SU-DHL-6 (cell line): ENCODE results near the gene ACSS1.

Experiments used
- H2AFZ ChIP-seq: fragments of 200-600 bp; sonication (generic); 2 replicates; pipeline ENCODE4 v1.6.1; 2014; ENCODE audit warnings: low read depth, mild to moderate bottlenecking, moderate library complexity, mixed read lengths, antibody characterized with exemption, low read length; ENCODE audit not compliant: severe bottlenecking
- H3F3A ChIP-seq: fragments of 200-600 bp; shearing (Covaris generic); 2 replicates; pipeline ENCODE4 v1.6.0; 2016; ENCODE audit warnings: antibody characterized with exemption, mild to moderate bottlenecking; ENCODE audit not compliant: insufficient read depth
- H3K27ac ChIP-seq: fragments of 200-600 bp; sonication (generic); 2 replicates; pipeline ENCODE4 v1.5.1; 2016; ENCODE audit warnings: low read depth, mild to moderate bottlenecking, low read length, moderate library complexity, mixed read lengths
- H3K27me3 ChIP-seq: fragments of 200-600 bp; sonication (generic), shearing (Covaris generic); 2 replicates; pipeline ENCODE4 v1.6.0; 2014; ENCODE audit warnings: mild to moderate bottlenecking, low read length
- H3K36me3 ChIP-seq: fragments of 200-600 bp; sonication (generic); 2 replicates; pipeline ENCODE4 v1.6.1; 2014; ENCODE audit warnings: mild to moderate bottlenecking, low read length, mixed read lengths
- H3K4me2 ChIP-seq: fragments of 300-600, 200-600 bp; shearing (Covaris generic), sonication (generic); 2 replicates; pipeline ENCODE4 v1.6.0; 2014; ENCODE audit warnings: low read length, low read depth, mild to moderate bottlenecking; ENCODE audit not compliant: poor library complexity, severe bottlenecking
- H3K4me3 ChIP-seq: fragments of 200-600 bp; sonication (generic); 2 replicates; pipeline ENCODE4 v1.5.1; 2014; ENCODE audit warnings: antibody characterized with exemption, low read length, mild to moderate bottlenecking, mixed read lengths; ENCODE audit not compliant: insufficient read depth, poor library complexity, severe bottlenecking
- H3K79me2 ChIP-seq: fragments of 200-600 bp; sonication (generic); 2 replicates; pipeline ENCODE4 v1.6.1; 2014; ENCODE audit warnings: mild to moderate bottlenecking, low read length, moderate library complexity; ENCODE audit not compliant: insufficient read depth
- H3K9ac ChIP-seq: fragments of 200-600 bp; sonication (generic); 2 replicates; pipeline ENCODE4 v1.7.0; 2014; ENCODE audit warnings: mild to moderate bottlenecking, low read length
- H3K9me2 ChIP-seq: fragments of 200-600 bp; sonication (generic); replicated peaks from 2 replicates; pipeline ENCODE4 v1.6.1; 2014; ENCODE audit warnings: low read length; ENCODE audit not compliant: insufficient read depth
- H3K9me3 ChIP-seq: fragments of 200-600 bp; sonication (generic); 2 replicates; pipeline ENCODE4 v1.6.1; 2014; ENCODE audit warnings: low read length, mixed read lengths; ENCODE audit not compliant: insufficient read depth
- H4K20me1 ChIP-seq: fragments of 200-600 bp; sonication (generic); 2 replicates; pipeline ENCODE4 v1.6.1; 2014; ENCODE audit warnings: low read depth, mild to moderate bottlenecking, antibody characterized with exemption, low read length, moderate library complexity, mixed read lengths
- EZH2phosphoT487 ChIP-seq: fragments of 200-600 bp; sonication (generic), shearing (Covaris generic); conservative IDR thresholded peaks from 2 replicates; pipeline ENCODE4 v1.6.1; 2018; ENCODE audit warnings: mild to moderate bottlenecking, antibody characterized with exemption, low read length, moderate library complexity, mixed read lengths
- TF ChIP-seq, protein P1 (sequence below): fragments of 200-600 bp; sonication (generic); IDR thresholded peaks from one replicate; pipeline ENCODE4 v1.5.1; 2017; ENCODE audit warnings: antibody characterized with exemption, mild to moderate bottlenecking, low read length, moderate library complexity; ENCODE audit not compliant: insufficient read depth, poor library complexity, severe bottlenecking

Gene ACSS1

DNA sequence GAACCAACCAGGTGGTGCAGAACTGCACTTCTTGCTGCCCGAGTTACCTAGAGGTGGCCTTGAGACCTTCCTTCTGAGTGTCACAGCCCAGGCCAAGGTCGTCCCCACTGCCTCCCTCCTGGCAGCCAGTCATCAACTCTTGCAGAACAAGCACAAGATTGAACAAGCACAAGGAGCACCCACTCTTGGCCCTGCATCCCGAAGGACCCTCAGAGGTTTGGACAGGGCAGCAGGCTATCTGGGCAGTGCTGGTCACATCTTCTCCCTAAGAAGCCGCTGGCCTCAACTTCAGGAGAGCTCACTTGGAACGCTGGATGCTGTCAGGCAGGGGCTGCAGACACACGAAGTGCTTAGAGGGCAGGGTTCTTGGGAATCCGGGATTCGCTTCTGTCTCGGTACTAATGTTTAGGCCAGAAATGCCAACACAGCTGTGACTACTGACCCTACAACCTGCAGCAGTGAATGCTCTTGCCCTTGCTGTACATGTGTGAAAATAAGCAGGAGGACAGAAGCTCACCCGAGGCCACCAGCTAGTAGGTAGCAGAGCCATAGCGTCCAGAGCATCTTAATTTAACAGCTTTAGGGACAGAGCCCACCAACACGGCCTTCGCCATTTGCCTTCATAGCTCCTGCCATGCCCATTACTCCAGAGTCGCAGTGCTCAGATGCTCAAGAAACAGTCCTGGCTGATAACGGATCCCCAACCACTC lies 4.0 kb upstream of the ACSS1 start:
- Histone ChIP-seq H3K79me2 (no peaks in the 10 kb centered on the region), H3K9me2 (no peaks in the 10 kb centered on the region), H4K20me1 (no peaks in the 10 kb centered on the region), H3K9ac (no peak overlapping the region), H3K9me3 (no peaks in the 10 kb centered on the region), H3F3A (no peaks in the 10 kb centered on the region), H2AFZ (no peak overlapping the region), H3K4me2 (no peak overlapping the region), H3K27me3 (no peaks in the 10 kb centered on the region), H3K27ac (no peak overlapping the region), H3K4me3 (no peak overlapping the region), H3K36me3 (no peaks in the 10 kb centered on the region)
- no peak for TF ChIP-seq EZH2phosphoT487

DNA sequence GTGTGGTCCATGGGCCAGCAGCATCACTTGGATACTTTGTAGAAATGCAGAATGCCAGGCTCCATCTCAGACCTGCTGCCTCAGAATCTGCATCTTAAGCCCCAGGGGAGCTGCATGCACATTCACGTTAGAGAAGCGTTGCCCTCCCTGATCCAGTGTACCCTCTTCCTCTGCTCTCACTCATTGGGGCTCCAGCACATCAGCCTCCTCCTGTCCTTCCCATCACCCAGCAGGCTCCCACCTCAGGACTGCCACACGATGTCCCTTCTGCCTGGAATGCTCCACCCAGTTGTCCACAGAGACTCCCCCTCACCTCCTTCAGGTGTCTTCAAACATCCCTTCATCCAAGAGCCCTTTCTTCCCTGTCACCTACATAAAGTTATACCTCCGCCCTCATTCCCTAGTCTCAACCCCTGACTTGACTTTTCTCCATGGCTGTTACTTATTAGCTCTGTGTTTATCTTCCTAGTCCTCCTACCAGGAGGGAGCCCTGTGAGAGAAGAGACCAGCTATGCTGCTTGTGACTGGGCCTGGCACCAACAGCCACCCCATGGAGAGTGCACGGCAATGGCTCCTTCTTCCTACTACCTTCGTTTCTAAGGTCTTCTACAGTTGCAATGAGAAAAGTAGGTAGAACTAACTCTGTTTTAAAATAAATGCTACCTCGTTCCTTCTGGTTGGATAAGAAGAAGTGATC lies 3.3 kb upstream of the ACSS1 start:
- H3K27me3 ChIP-seq = no peaks in the 10 kb centered on the region; the same call in 1 of the 2 replicates
- no peaks in the 10 kb centered on the region for H3K36me3 ChIP-seq
- H2AFZ ChIP-seq = no peak overlapping the region
- no peaks in the 10 kb centered on the region for H3K79me2 ChIP-seq
- H3K9me2 ChIP-seq = no peaks in the 10 kb centered on the region
- no peaks in the 10 kb centered on the region for H3F3A ChIP-seq
- no peaks in the 10 kb centered on the region for H3K9me3 ChIP-seq
- H3K4me3 ChIP-seq = no peak overlapping the region
- no peak overlapping the region for H3K27ac ChIP-seq
- H3K9ac ChIP-seq = no peak overlapping the region
- no peak for TF ChIP-seq EZH2phosphoT487
- TF ChIP-seq, protein P1, sequence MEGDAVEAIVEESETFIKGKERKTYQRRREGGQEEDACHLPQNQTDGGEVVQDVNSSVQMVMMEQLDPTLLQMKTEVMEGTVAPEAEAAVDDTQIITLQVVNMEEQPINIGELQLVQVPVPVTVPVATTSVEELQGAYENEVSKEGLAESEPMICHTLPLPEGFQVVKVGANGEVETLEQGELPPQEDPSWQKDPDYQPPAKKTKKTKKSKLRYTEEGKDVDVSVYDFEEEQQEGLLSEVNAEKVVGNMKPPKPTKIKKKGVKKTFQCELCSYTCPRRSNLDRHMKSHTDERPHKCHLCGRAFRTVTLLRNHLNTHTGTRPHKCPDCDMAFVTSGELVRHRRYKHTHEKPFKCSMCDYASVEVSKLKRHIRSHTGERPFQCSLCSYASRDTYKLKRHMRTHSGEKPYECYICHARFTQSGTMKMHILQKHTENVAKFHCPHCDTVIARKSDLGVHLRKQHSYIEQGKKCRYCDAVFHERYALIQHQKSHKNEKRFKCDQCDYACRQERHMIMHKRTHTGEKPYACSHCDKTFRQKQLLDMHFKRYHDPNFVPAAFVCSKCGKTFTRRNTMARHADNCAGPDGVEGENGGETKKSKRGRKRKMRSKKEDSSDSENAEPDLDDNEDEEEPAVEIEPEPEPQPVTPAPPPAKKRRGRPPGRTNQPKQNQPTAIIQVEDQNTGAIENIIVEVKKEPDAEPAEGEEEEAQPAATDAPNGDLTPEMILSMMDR = no peak
- H4K20me1 ChIP-seq = no peaks in the 10 kb centered on the region
- no peak overlapping the region for H3K4me2 ChIP-seq

DNA sequence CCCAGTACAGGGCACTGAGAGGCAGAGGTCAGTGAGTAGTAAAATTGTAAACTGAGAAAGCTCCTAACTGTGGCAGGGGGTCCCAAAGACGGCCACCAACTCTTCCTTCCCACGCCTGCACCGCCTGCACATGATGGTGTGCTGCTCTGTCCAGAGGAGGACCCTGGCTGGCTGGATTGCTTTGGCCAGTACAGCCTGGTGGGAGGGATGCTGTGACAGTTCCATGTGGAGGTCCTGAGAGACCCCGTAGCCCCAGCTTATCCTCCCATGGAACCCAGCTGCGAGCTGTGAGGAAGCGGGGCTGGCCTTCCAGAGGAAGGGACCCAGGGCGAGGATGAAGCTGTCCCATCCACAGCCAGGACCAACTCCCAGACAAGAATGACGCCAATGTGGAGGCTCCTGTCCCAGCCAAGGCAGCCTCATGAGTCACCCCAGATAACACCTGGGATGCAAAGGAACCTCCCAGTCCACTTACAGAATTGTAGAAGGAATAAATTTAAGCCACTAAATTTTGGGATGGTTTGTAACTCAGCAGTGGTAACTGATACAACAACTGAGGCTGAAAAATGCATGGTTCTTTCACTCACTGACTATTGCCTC lies 2.0 kb upstream of the ACSS1 start:
- no peaks in the 10 kb centered on the region; the same call in 1 of the 2 replicates for H3K27me3 ChIP-seq
- H3K4me3 ChIP-seq = no peak overlapping the region
- TF ChIP-seq, protein P1 = no peak
- TF ChIP-seq EZH2phosphoT487 = no peak
- H3K9me3 ChIP-seq = no peaks in the 10 kb centered on the region
- no peaks in the 10 kb centered on the region for H3K36me3 ChIP-seq
- H3K27ac ChIP-seq = no peak overlapping the region
- H3K4me2 ChIP-seq = no peak overlapping the region
- H3K9ac ChIP-seq = no peak overlapping the region
- no peaks in the 10 kb centered on the region for H3K9me2 ChIP-seq
- H3K79me2 ChIP-seq = no peaks in the 10 kb centered on the region
- H4K20me1 ChIP-seq = no peaks in the 10 kb centered on the region
- H3F3A ChIP-seq = no peaks in the 10 kb centered on the region
- H2AFZ ChIP-seq = no peak overlapping the region
